GM12875 (cell line): ENCODE results near the gene MUTYH.
"Not testable (repeated sequence)": the region's sequence is repeated elsewhere in the genome, so short reads cannot be mapped to it uniquely, and the experiment has no call there.

Experiments
- H3K4me3 ChIP-seq: one replicate; pipeline ENCODE4 v1.5.1; 2011; ENCODE audit warnings: low read depth, low read length, control low read depth
- CTCF ChIP-seq: IDR thresholded peaks from 2 replicates; pipeline ENCODE4 v1.5.1; 2011; ENCODE audit warnings: low read depth, mild to moderate bottlenecking, control low read depth, inconsistent platforms, low read length, moderate library complexity, borderline replicate concordance; ENCODE audit not compliant: insufficient read depth

Gene MUTYH

GRCh38 chr1:45379524-45379923 is 39.3 kb upstream of the MUTYH start:
- no peak for TF ChIP-seq CTCF
- H3K4me3 ChIP-seq, result no peak overlapping the region

DNA sequence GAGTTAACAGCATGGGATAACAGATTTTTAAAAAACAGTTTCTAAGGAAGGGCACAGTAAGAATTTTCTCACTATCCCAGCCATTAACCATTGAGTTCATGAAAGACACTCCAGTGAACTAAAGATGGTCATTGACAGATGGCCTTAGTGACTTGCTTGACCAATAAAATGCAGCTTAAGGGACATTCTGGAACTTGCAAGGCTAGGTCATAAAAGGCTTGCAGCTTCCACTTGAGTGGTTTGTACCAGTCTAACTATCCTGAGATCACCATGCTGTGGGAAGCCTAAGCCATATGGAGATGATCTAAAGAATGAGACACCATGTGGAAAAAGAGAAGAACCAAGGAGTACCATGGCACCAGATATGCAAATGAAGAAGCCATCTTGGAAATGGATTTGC is 37.9 kb upstream of the MUTYH start:
- no peak for TF ChIP-seq CTCF
- no peak overlapping the region for H3K4me3 ChIP-seq

DNA sequence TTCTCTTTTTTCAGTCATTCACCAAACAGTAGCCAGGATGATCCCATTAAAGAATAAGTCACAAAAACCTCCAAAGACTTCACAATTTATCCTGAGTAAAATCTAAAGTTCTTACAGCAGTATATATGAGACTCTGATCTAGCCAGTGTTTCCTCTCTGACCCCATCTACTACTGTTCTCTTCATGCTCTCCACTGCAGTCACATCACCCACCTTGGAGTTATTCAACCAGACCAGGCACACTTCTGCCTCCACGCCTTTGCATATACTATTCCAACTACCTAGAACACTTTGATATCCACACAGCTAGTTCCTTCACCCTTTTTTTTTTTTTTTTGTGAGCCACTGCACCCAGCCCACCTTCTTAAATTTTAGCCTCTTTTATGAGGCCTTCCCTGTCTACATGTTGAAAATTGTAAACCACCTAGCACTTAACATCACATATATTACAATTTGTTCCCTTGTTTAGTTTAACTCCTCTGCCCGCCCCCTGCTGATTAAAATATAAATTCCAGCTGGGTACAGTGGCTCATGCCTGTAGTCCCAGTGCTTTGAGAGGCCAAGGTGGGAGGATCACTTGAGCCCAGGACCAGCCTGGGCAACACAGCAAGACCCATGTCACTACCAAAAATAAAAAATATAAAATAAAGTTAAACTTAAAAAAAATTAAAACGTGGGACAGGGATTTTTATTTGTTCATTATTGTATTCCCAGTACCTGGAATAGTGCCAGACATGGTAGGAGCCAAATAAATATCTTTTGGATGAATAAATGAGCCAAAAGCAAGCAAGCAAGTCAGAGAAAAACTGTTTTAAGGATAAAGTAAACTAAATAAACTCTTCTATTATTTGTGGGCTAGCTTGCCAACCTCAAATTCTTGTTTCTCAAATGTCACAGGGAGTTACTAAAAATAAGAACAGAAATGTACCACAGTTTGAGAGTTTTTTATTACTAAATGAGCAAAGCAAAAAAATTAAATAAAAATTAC is 35.2 kb upstream of the MUTYH start:
- no peak overlapping the region for H3K4me3 ChIP-seq
- TF ChIP-seq CTCF, result no peak

DNA sequence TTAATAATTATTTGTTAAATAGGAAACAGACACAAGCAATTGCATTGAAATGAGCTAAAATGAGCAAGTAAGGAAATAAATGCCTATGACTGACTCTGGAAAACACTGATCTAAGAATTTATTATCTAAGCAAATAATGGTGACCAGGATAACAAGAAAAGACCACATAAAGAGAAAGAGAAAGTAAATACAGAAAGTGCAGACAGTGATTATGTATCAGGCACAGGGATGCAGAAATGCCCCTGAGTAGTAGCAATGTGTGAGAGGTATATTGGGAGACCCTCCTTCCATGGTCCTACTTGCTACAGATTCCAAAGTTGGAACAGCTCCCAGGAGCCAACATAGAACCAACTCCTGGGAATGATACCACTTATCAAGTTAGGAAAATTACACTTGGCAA is 33.3 kb upstream of the MUTYH start:
- TF ChIP-seq CTCF, result no peak

GRCh38 chr1:45370575-45370974 is 30.3 kb upstream of the MUTYH start:
- H3K4me3 ChIP-seq, result no peak overlapping the region
- TF ChIP-seq CTCF, result no peak

More for the DNA sequence above, 33.3 kb upstream of the MUTYH start:
- no peak overlapping the region for H3K4me3 ChIP-seq

- no peak overlapping the region for H3K4me3 ChIP-seq
- TF ChIP-seq CTCF, result no peak
Measured at GRCh38 chr1:45365051-45365450, 24.8 kb upstream of the MUTYH start.

DNA sequence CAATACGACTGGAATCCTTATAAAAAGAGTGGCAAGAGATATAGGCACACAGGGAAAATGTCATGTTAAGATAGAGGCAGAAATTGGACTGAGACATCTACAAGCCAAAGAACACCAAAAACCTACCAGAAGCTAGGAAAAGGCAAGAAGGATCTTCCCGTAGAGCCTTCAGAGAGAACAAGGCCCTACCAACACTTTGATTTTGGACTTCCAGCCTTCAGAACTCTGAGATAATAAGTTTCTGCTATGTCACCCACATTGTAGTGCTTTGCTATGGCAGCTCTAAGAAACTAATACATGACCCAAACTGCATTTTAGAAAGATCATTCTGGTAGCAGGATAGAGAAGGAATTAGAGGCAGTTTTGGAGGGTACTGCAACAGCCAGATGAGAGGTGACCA is 24.1 kb upstream of the MUTYH start:
- no peak overlapping the region for H3K4me3 ChIP-seq
- no peak for TF ChIP-seq CTCF

- not testable (repeated sequence) for H3K4me3 ChIP-seq
Measured at GRCh38 chr1:45360981-45361380, 20.7 kb upstream of the MUTYH start.
